Measurements from ENCODE around the gene ERCC6. TPM values are rescaled to one million over a fixed set of nuclear protein-coding genes. Genes with fewer than 3 reads are reported as not detected.

Gene ERCC6
- total and polyA plus RNA-seq, 10 of the 15 experiments (the other 5 are each of a cell fraction or from before 2014, with no cell fraction given) = 4.3 to 15.6 (median 7.8) TPM

DNA sequence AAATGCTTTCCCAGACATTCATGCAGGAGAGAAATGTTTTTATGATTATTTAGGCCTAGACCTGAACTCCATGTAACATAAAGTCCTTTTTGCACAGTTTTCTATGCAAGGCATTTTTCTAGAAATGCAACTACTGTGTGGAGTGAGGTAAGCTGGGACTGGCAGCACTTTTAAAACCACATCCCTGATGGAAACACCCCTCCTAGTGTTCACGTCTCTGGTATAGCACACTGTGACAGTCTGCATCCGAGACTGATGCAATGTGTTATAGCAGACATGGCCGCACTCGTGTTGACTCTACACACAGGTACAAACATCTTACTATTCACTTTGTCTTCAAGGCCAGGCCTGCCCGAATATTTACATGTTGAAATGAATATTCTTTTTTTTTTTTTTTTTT is 19.3 kb upstream of the ERCC6 start:
- ChIA-PET SMC1A (ENCODE audit: uncharacterized antibody, unreplicated experiment) (no interaction called here), POLR2A (no interaction called here), RAD21 (ENCODE audit: unreplicated experiment) (no interaction called here), CTCF (interaction anchor here (1.4 kb wide), 1 partner anchor 32 kb away, joined by 4 read pairs; no protein-coding TSS in a partner anchor)
- Histone ChIP-seq H3K4me1 (ENCODE audit: control insufficient read depth, insufficient read depth, low read length) (peaks cover 7% of the 10 kb centered on the region), H3K9ac (ENCODE audit: control insufficient read depth, insufficient read depth, low read length) (no peak overlapping the region), H3K4me3 (no peak overlapping the region), H2AFZ (ENCODE audit: control insufficient read depth, low read depth, low read length) (no peak overlapping the region), H3K27me3 (replicated peaks in 1 of 2; ENCODE audit: control insufficient read depth in 2 of 2, insufficient read depth in 2 of 2, low read length in 1 of 2) (no peaks in the 10 kb centered on the region), H4K20me1 (ENCODE audit: control insufficient read depth, insufficient read depth) (no peaks in the 10 kb centered on the region), H3K79me2 (ENCODE audit: control insufficient read depth, insufficient read depth, low read length) (no peaks in the 10 kb centered on the region), H3K4me2 (ENCODE audit: control insufficient read depth, insufficient read depth) (no peak overlapping the region), H3K9me3 (replicated peaks; ENCODE audit: control insufficient read depth, insufficient read depth, low read length) (no peaks in the 10 kb centered on the region), H3K27ac (ENCODE audit: control insufficient read depth, insufficient read depth) (no peak overlapping the region), H3K36me3 (ENCODE audit: control insufficient read depth in 2 of 2, insufficient read depth in 2 of 2, low read length in 1 of 2) (no peaks in the 10 kb centered on the region)
- TF ChIP-seq MTA3 (IDR thresholded peaks at IDR 0.05; ENCODE audit: borderline replicate concordance, low read length) (no peak), MYC (IDR thresholded peaks at IDR 0.05; ENCODE audit: insufficient read depth, insufficient read length, insufficient replicate concordance, low read length, severe bottlenecking) (no peak), NR2F1 (conservative IDR thresholded peaks at IDR 0.05) (no peak), MXI1 (IDR thresholded peaks at IDR 0.05; ENCODE audit: low read depth, low read length) (no peak), POLR2AphosphoS2 (IDR thresholded peaks at IDR 0.05; ENCODE audit: low read depth, low read length) (no peak), SREBF1 (IDR thresholded peaks at IDR 0.05; ENCODE audit: low read length) (no peak)
- TF ChIP-seq, protein P1, sequence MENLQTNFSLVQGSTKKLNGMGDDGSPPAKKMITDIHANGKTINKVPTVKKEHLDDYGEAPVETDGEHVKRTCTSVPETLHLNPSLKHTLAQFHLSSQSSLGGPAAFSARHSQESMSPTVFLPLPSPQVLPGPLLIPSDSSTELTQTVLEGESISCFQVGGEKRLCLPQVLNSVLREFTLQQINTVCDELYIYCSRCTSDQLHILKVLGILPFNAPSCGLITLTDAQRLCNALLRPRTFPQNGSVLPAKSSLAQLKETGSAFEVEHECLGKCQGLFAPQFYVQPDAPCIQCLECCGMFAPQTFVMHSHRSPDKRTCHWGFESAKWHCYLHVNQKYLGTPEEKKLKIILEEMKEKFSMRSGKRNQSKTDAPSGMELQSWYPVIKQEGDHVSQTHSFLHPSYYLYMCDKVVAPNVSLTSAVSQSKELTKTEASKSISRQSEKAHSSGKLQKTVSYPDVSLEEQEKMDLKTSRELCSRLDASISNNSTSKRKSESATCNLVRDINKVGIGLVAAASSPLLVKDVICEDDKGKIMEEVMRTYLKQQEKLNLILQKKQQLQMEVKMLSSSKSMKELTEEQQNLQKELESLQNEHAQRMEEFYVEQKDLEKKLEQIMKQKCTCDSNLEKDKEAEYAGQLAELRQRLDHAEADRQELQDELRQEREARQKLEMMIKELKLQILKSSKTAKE (IDR thresholded peaks at IDR 0.05; ENCODE audit: low read depth, poor library complexity, severe bottlenecking) = no peak
- no TSS peak for BruUV-seq (replicated peaks)
- in situ Hi-C loops (cut with MboI) (no loop called here), intact Hi-C loops (cut with micrococcal nuclease; ENCODE audit: unreplicated experiment) (no loop called here)
- DNase-seq (ENCODE audit: low read depth, low spot score) (no peak), ATAC-seq (no peak), FAIRE-seq (no peak)
- 51% methylated on average over 5 of the region's 5 CpGs for WGBS (ENCODE audit: insufficient coverage, insufficient replicate concordance, low lambda C conversion rate, missing lambda C conversion rate)

All from GM12878 (cell line).